CD4-positive, alpha-beta T cell treated with Interleukin-17A for 1 hour (primary cell): ENCODE data around the gene AP4M1.

Experiments
- DNase-seq: peaks from one replicate; pipeline ENCODE4 v3.0.0-alpha.2; 2020

Gene AP4M1

GRCh38 chr7:100087055-100087750 is 14.2 kb upstream of the AP4M1 start:
- no peak for DNase-seq

GRCh38 chr7:100088095-100088620 is 13.3 kb upstream of the AP4M1 start:
- no peak for DNase-seq

- peak; percentile 88 for DNase-seq
Measured at GRCh38 chr7:100088621-100089457, 12.6 kb upstream of the AP4M1 start, which contains the start of gene COPS6. Gene COPS6 (plus strand): TSS chr7:100088969. CDS start chr7:100088991, 22 bp downstream.

- no peak for DNase-seq
Measured at GRCh38 chr7:100089458-100090196, 11.8 kb upstream of the AP4M1 start.

- no peak for DNase-seq
Measured at GRCh38 chr7:100090527-100091410, 10.7 kb upstream of the AP4M1 start.

GRCh38 chr7:100091411-100092181 is 9.8 kb upstream of the AP4M1 start:
- DNase-seq, result no peak

- no peak for DNase-seq
Measured at GRCh38 chr7:100093054-100093453, 8.4 kb upstream of the AP4M1 start.

GRCh38 chr7:100093498-100093897 is 7.9 kb upstream of the AP4M1 start:
- no peak for DNase-seq

GRCh38 chr7:100093925-100094486 is 7.4 kb upstream of the AP4M1 start:
- DNase-seq, result no peak

- DNase-seq, result no peak
Measured at GRCh38 chr7:100095289-100095688, 6.2 kb upstream of the AP4M1 start.

- no peak for DNase-seq
Measured at GRCh38 chr7:100095704-100096103, 5.7 kb upstream of the AP4M1 start.

- DNase-seq, result no peak
Measured at GRCh38 chr7:100098913-100099312, 2.5 kb upstream of the AP4M1 start.

- DNase-seq, result no peak
Measured at GRCh38 chr7:100099452-100099851, 2.0 kb upstream of the AP4M1 start.

- peak; percentile 89 for DNase-seq
Measured at GRCh38 chr7:100100420-100101015, 925 bp upstream of the AP4M1 start.

- no peak for DNase-seq
Measured at GRCh38 chr7:100102950-100103840, 1.8 kb downstream of the AP4M1 start.

- no peak for DNase-seq
Measured at GRCh38 chr7:100105534-100105933, 4.1 kb downstream of the AP4M1 start.

- no peak for DNase-seq
Measured at GRCh38 chr7:100106633-100107032, 5.2 kb downstream of the AP4M1 start.

GRCh38 chr7:100107125-100107737 is 5.8 kb downstream of the AP4M1 start:
- no peak for DNase-seq

- DNase-seq, result no peak
Measured at GRCh38 chr7:100107890-100108289, 6.4 kb downstream of the AP4M1 start.
